GM12873 (cell line): ENCODE measurements around the gene JKAMP.

Source experiments
- CTCF ChIP-seq: IDR thresholded peaks from 2 replicates; pipeline ENCODE4 v1.5.1; 2012; ENCODE audit warnings: low read depth, mild to moderate bottlenecking, moderate library complexity, low read length, control low read depth; ENCODE audit not compliant: insufficient read depth; ENCODE audit errors: missing control alignments

Gene JKAMP

GRCh38 chr14:59529189-59529588, 44.9 kb downstream of the JKAMP start:
- no peak for TF ChIP-seq CTCF

- no peak for TF ChIP-seq CTCF
Measured at GRCh38 chr14:59530349-59530748, 46.0 kb downstream of the JKAMP start.

- TF ChIP-seq CTCF, result no peak
Measured at GRCh38 chr14:59532419-59532818, 48.1 kb downstream of the JKAMP start.

GRCh38 chr14:59534361-59534987, 50.2 kb downstream of the JKAMP start:
- TF ChIP-seq CTCF, result no peak

GRCh38 chr14:59537476-59537875, 53.2 kb downstream of the JKAMP start:
- TF ChIP-seq CTCF, result no peak

- no peak for TF ChIP-seq CTCF
Measured at GRCh38 chr14:59538936-59539335, 54.6 kb downstream of the JKAMP start.

GRCh38 chr14:59540852-59541251, 56.5 kb downstream of the JKAMP start:
- no peak for TF ChIP-seq CTCF
